Endothelial cell (in vitro differentiated cells): Measurements from ENCODE around the gene GGTA1. TPM values are rescaled to one million over a fixed set of nuclear protein-coding genes. Genes with fewer than 3 reads are reported as not detected.

Source experiments
- DNase-seq: peaks from one replicate; pipeline ENCODE4 v3.0.0; 2021; ENCODE audit warnings: low spot score
- H3K27ac Mint-ChIP-seq: one replicate; pipeline ENCODE4 v1.8.0; 2021; ENCODE audit warnings: mixed read lengths, inconsistent platforms; ENCODE audit not compliant: unreplicated experiment
- H3K27me3 Mint-ChIP-seq: one replicate; pipeline ENCODE4 v1.8.0; 2021; ENCODE audit warnings: mild to moderate bottlenecking, moderate library complexity, mixed read lengths, inconsistent platforms; ENCODE audit not compliant: unreplicated experiment
- H3K36me3 Mint-ChIP-seq: one replicate; pipeline ENCODE4 v1.8.0; 2021; ENCODE audit warnings: mild to moderate bottlenecking, low read depth, mixed read lengths, inconsistent platforms; ENCODE audit not compliant: unreplicated experiment
- H3K4me1 Mint-ChIP-seq: one replicate; pipeline ENCODE4 v1.8.0; 2021; ENCODE audit warnings: mild to moderate bottlenecking, mixed read lengths, inconsistent platforms; ENCODE audit not compliant: unreplicated experiment
- H3K4me3 Mint-ChIP-seq: one replicate; pipeline ENCODE4 v1.8.0; 2021; ENCODE audit warnings: mild to moderate bottlenecking, mixed read lengths, inconsistent platforms; ENCODE audit not compliant: unreplicated experiment
- H3K9me3 Mint-ChIP-seq: one replicate; pipeline ENCODE4 v1.8.0; 2021; ENCODE audit warnings: mixed read lengths, inconsistent platforms; ENCODE audit not compliant: unreplicated experiment
- CTCF ChIP-seq: fragments of 200-600 bp; sonication (generic); IDR thresholded peaks from one replicate; pipeline ENCODE4 v1.5.0; 2021; ENCODE audit warnings: antibody characterized with exemption; ENCODE audit not compliant: unreplicated experiment
- total RNA-seq: library from RNA; stranded (reverse); fragmentation: NEBNext Ultra II Directional; extraction: Animal tissue kit (Norgen Biotek cat#: 25700); gene quantifications from one replicate; pipeline ENCODE4 v1.2.1, GENCODE V29; 2021; ENCODE audit not compliant: unreplicated experiment

Gene GGTA1
- total RNA-seq, 1 donor from 2014 or later, result 19.7 TPM

GRCh38 chr9:121450241-121450640 lies 49.4 kb downstream of the GGTA1 start:
- Mint-ChIP-seq H3K27ac (no peak overlapping the region), H3K4me1 (peaks cover 20% of the 10 kb centered on the region), H3K9me3 (no peaks in the 10 kb centered on the region), H3K4me3 (no peak overlapping the region), H3K27me3 (peaks cover 2% of the 10 kb centered on the region), H3K36me3 (peaks cover 4% of the 10 kb centered on the region)
- TF ChIP-seq CTCF, result no peak
- no peak for DNase-seq

- Mint-ChIP-seq H3K27ac (no peak overlapping the region), H3K9me3 (no peaks in the 10 kb centered on the region), H3K4me1 (peaks cover 20% of the 10 kb centered on the region), H3K36me3 (peaks cover 4% of the 10 kb centered on the region), H3K27me3 (peaks cover 2% of the 10 kb centered on the region), H3K4me3 (no peak overlapping the region)
- no peak for TF ChIP-seq CTCF
- DNase-seq, result no peak
These were observed 49.9 kb downstream of the GGTA1 start for GRCh38 chr9:121449786-121450185.

- Mint-ChIP-seq H3K36me3 (no peaks in the 10 kb centered on the region), H3K27me3 (peaks cover 2% of the 10 kb centered on the region), H3K27ac (no peak overlapping the region), H3K4me3 (no peak overlapping the region), H3K9me3 (no peaks in the 10 kb centered on the region), H3K4me1 (peaks cover 7% of the 10 kb centered on the region)
- no peak for TF ChIP-seq CTCF
- DNase-seq, result no peak
These were observed 52.3 kb downstream of the GGTA1 start for GRCh38 chr9:121447321-121447834.

GRCh38 chr9:121445986-121446385 lies 53.7 kb downstream of the GGTA1 start:
- H3K27ac Mint-ChIP-seq, result no peak overlapping the region
- H3K27me3 Mint-ChIP-seq, result peaks cover 3% of the 10 kb centered on the region
- H3K36me3 Mint-ChIP-seq, result no peaks in the 10 kb centered on the region
- no peaks in the 10 kb centered on the region for H3K9me3 Mint-ChIP-seq
- no peak for TF ChIP-seq CTCF
- H3K4me1 Mint-ChIP-seq, result peaks cover 5% of the 10 kb centered on the region
- no peak for DNase-seq
- no peak overlapping the region for H3K4me3 Mint-ChIP-seq

- H3K36me3 Mint-ChIP-seq, result no peaks in the 10 kb centered on the region
- no peaks in the 10 kb centered on the region for H3K9me3 Mint-ChIP-seq
- no peak overlapping the region for H3K4me3 Mint-ChIP-seq
- no peak overlapping the region for H3K27ac Mint-ChIP-seq
- H3K4me1 Mint-ChIP-seq, result no peaks in the 10 kb centered on the region
- no peak for DNase-seq
- TF ChIP-seq CTCF, result no peak
- H3K27me3 Mint-ChIP-seq, result peaks cover 3% of the 10 kb centered on the region
These were observed 55.7 kb downstream of the GGTA1 start for GRCh38 chr9:121443981-121444380.
